A549 (cell line): ENCODE results near the gene TBC1D22A. TPM values are rescaled to one million over a fixed set of nuclear protein-coding genes. Genes with fewer than 3 reads are reported as not detected.
A peak's percentile ranks its signal among the peaks of the same experiment; 100 is the strongest.

Source experiments
- ATAC-seq, 2 experiments: fragments of 200-7000 bp in 1 of 2; fragments of >200 bp in 1 of 2; cut with Nextera tagmentation in 1 of 2; cut with Tn5 transposase in 1 of 2; 3 replicates each; pipeline versions ENCODE4 v1.8.0 to v1.9.1; 2018 to 2020; ENCODE audit warnings: mild to moderate bottlenecking in 1 of 2, moderate library complexity in 1 of 2
- CTCF ChIA-PET: fragments of 300-600 bp; sonication (Branson Sonifier 250); formaldehyde crosslinking; extraction: SDS; loops from one replicate; lab custom pipeline; 2021; ENCODE audit warnings: antibody characterized with exemption, inconsistent platforms; lab: Yijun Ruan, JAX
- POLR2A ChIA-PET: fragments of 350-600 bp; formaldehyde crosslinking; extraction: SDS; loops from one replicate; lab custom pipeline; 2021; ENCODE audit warnings: antibody characterized with exemption, inconsistent platforms; lab: Yijun Ruan, JAX
- DNase-seq, 2 experiments: peaks; one replicate each; pipeline versions ENCODE4 v3.0.0 to v3.0.0-alpha.2; 2011 to 2016; ENCODE audit warnings: low read depth in 1 of 2, low spot score in 1 of 2
- FAIRE-seq: peaks from 2 replicates; lab custom pipeline; 2011; peaks lifted over from hg19 to GRCh38; lab: Jason Lieb, UNC
- H3K27ac ChIP-seq, 2 experiments: fragments of >200 bp; sonication (Bioruptor Twin); formaldehyde crosslinking; 3 replicates each; pipeline ENCODE4 v1.5.1; 2016 to 2017
- H3K4me1 ChIP-seq: fragments of >200 bp; sonication (Bioruptor Twin); formaldehyde crosslinking; 3 replicates; pipeline ENCODE4 v1.6.1; 2016
- H3K4me2 ChIP-seq: fragments of >200 bp; sonication (Bioruptor Twin); formaldehyde crosslinking; 3 replicates; pipeline ENCODE4 v1.6.1; 2016
- H3K4me3 ChIP-seq: fragments of >200 bp; sonication (Bioruptor Twin); formaldehyde crosslinking; 3 replicates; pipeline ENCODE4 v1.5.1; 2016
- H3K9me3 ChIP-seq: fragments of >200 bp; sonication (Bioruptor Twin); formaldehyde crosslinking; 3 replicates; pipeline ENCODE4 v1.6.1; 2016
- CBX8 ChIP-seq: fragments of 200-600 bp; sonication (generic); IDR thresholded peaks from 2 replicates; pipeline ENCODE4 v1.6.1; 2016
- CEBPB ChIP-seq, 2 experiments: fragments of >200 bp in 1 of 2; sonication (Bioruptor Twin) in 1 of 2; formaldehyde crosslinking in 1 of 2; IDR thresholded peaks; 2 replicates each; pipeline ENCODE4 v1.6.1; 2012 to 2016
- CHD2 ChIP-seq: fragments of 150-350 bp; IDR thresholded peaks from 2 replicates; pipeline ENCODE4 v1.6.1; 2014; ENCODE audit warnings: low read length; ENCODE audit not compliant: partially characterized antibody
- HOXB13 ChIP-seq: fragments of 250-450 bp; sonication (Bioruptor Pico); IDR thresholded peaks from 2 replicates; pipeline ENCODE4 v1.5.0; 2020; ENCODE audit warnings: low read depth, mild to moderate bottlenecking, moderate library complexity
- HOXB5 ChIP-seq: fragments of 250-450 bp; sonication (Bioruptor Pico); IDR thresholded peaks from 2 replicates; pipeline ENCODE4 v1.5.0; 2020; ENCODE audit warnings: mild to moderate bottlenecking, moderate library complexity
- KDM5A ChIP-seq: fragments of 200-600 bp; sonication (generic); IDR thresholded peaks from 2 replicates; pipeline ENCODE4 v1.6.1; 2016; ENCODE audit warnings: antibody characterized with exemption, mild to moderate bottlenecking
- MAFK ChIP-seq: fragments of 450-650 bp; IDR thresholded peaks from 2 replicates; pipeline ENCODE4 v1.6.1; 2014; ENCODE audit not compliant: partially characterized antibody
- MYC ChIP-seq: IDR thresholded peaks from 2 replicates; pipeline ENCODE4 v1.6.1; 2012; ENCODE audit warnings: mild to moderate bottlenecking, inconsistent platforms, low read length, improper control_type of control experiment, borderline replicate concordance
- NFE2L2 ChIP-seq: fragments of 150-350 bp; conservative IDR thresholded peaks from 2 replicates; pipeline ENCODE4 v1.6.1; 2014; ENCODE audit warnings: low read length
- RARB ChIP-seq: fragments of 250-450 bp; sonication (Bioruptor Pico); IDR thresholded peaks from 2 replicates; pipeline ENCODE4 v1.8.0; 2021; ENCODE audit warnings: mild to moderate bottlenecking, moderate library complexity
- SMC3 ChIP-seq: fragments of >200 bp; sonication (Bioruptor Twin); formaldehyde crosslinking; IDR thresholded peaks from 3 replicates; pipeline ENCODE4 v1.6.1; 2018; ENCODE audit warnings: inconsistent platforms
- SREBF2 ChIP-seq: fragments of 450-650 bp; IDR thresholded peaks from 2 replicates; pipeline ENCODE4 v1.6.1; 2014; ENCODE audit warnings: mild to moderate bottlenecking, moderate library complexity
- ZFP36 ChIP-seq: fragments of 450-650 bp; IDR thresholded peaks from 2 replicates; pipeline ENCODE4 v1.6.1; 2014; ENCODE audit warnings: borderline replicate concordance; ENCODE audit not compliant: partially characterized antibody
- ZSCAN20 ChIP-seq: fragments of 250-450 bp; sonication (Bioruptor Pico); IDR thresholded peaks from 2 replicates; pipeline ENCODE4 v1.8.0; 2022; ENCODE audit warnings: mild to moderate bottlenecking, moderate library complexity
- WGBS: methylation state at CpG from one replicate; pipeline ENCODE4 v1.1.6; 2017; ENCODE audit errors: missing lambda C conversion rate; 5-methylcytosine and 5-hydroxymethylcytosine counted together
- polyA plus RNA-seq, 4 experiments: library from polyadenylated mRNA; depleted of rRNA in 3 of 4; stranded (reverse); fragments of >200 nt; fragmentation: RNase III in 1 of 4; extraction: RNeasy Plus Mini Kit Qiagen cat#74134 plus additional on column Dnase treatment in 1 of 4; gene quantifications; 2 replicates in 3 of 4; 3 replicates in 1 of 4; pipeline ENCODE4 v1.2.3, GENCODE V29; 2011 to 2017
- TF ChIP-seq, protein P1 (sequence below): fragments of 150-350 bp; IDR thresholded peaks from 2 replicates; pipeline ENCODE4 v1.6.1; 2014; ENCODE audit warnings: low read depth, mild to moderate bottlenecking, low read length
- TF ChIP-seq, protein P2 (sequence below): fragments of >200 bp; sonication (Bioruptor Twin); formaldehyde crosslinking; IDR thresholded peaks from 3 replicates; pipeline ENCODE4 v1.5.1; 2016
- TF ChIP-seq, protein P3 (sequence below): fragments of >200 bp; sonication (Bioruptor Twin); formaldehyde crosslinking; IDR thresholded peaks from 2 replicates; pipeline ENCODE4 v1.6.1; 2016
- TF ChIP-seq, protein P4 (sequence below): fragments of 450-650 bp; IDR thresholded peaks from 2 replicates; pipeline ENCODE4 v1.6.1; 2014; ENCODE audit warnings: antibody characterized with exemption
- TF ChIP-seq, protein P5 (sequence below): IDR thresholded peaks from 2 replicates; pipeline ENCODE4 v1.6.1; 2012
- TF ChIP-seq, protein P6 (sequence below): fragments of 200-600 bp; sonication (generic); IDR thresholded peaks from 2 replicates; pipeline ENCODE4 v1.6.1; 2016; ENCODE audit warnings: antibody characterized with exemption, mild to moderate bottlenecking, moderate library complexity
- TF ChIP-seq, protein P7 (sequence below): IDR thresholded peaks from 2 replicates; pipeline ENCODE4 v1.6.1; 2012

TBC1D22A gene
- polyA plus RNA-seq, 2 of the 4 experiments (the other 2 are of a cell fraction), result 8.9 to 10.8 TPM

DNA sequence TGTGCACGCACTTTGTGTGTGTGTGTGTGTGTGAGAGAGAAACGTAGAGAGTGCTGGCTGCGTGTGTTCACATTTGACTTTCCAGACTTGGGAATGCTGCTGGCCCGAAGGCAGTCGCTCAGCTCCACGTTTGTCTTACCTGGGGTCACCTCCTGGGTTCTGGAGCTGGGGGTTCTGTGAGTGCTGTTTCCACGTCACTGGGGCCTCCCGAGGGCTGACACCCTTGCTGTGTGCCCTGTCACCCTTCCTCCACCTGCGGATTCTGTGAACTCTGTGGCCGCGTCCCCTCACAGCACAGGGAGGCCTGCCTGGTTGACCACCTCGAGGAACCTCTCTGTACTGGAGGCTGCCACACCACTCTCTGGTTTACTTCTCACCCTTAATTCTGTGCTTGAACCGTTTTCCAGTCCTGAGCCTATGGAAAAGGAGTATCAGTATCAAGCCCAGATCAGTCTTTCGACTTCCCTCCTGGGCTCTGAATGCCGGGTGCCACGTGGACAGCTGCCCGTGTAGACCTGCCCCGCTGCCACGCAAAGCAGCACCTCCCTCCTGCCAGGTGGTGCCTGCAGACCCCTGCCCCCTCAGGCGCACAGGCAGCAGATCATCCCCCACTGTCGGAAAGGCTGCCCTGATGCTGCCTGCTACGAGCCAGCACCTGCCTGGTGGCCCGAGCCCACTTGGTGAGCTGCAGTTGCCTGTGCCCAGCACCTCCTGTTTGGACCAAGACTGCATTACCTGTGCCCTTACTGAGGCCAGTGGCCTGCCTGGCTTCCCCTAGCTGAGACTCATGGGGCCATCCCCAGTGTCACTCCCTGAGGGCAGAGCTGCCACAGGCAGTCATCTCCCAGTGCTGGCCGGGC, 233.3 kb downstream of the TBC1D22A start:
- Histone ChIP-seq H3K27ac (no peak overlapping the region), H3K4me1 (no peaks in the 10 kb centered on the region), H3K4me3 (no peak overlapping the region), H3K4me2 (no peak overlapping the region), H3K9me3 (no peaks in the 10 kb centered on the region)
- DNase-seq, result no peak
- CTCF ChIA-PET, result interaction anchor here (1.1 kb wide), 1 partner anchor 197 kb away, joined by 3 read pairs; no protein-coding TSS in a partner anchor
- POLR2A ChIA-PET, result no interaction called here
- ATAC-seq, result no peak
- FAIRE-seq, result no peak
- WGBS, result 90% methylated on average over 12 of the region's 24 CpGs
- TF ChIP-seq ZSCAN20 (CRISPR knock-in tag) (no peak), MYC (no peak), RARB (CRISPR knock-in tag) (no peak), SREBF2 (no peak), MAFK (no peak), ZFP36 (no peak)
- TF ChIP-seq, protein P1, sequence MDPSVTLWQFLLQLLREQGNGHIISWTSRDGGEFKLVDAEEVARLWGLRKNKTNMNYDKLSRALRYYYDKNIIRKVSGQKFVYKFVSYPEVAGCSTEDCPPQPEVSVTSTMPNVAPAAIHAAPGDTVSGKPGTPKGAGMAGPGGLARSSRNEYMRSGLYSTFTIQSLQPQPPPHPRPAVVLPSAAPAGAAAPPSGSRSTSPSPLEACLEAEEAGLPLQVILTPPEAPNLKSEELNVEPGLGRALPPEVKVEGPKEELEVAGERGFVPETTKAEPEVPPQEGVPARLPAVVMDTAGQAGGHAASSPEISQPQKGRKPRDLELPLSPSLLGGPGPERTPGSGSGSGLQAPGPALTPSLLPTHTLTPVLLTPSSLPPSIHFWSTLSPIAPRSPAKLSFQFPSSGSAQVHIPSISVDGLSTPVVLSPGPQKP, result no peak

DNA sequence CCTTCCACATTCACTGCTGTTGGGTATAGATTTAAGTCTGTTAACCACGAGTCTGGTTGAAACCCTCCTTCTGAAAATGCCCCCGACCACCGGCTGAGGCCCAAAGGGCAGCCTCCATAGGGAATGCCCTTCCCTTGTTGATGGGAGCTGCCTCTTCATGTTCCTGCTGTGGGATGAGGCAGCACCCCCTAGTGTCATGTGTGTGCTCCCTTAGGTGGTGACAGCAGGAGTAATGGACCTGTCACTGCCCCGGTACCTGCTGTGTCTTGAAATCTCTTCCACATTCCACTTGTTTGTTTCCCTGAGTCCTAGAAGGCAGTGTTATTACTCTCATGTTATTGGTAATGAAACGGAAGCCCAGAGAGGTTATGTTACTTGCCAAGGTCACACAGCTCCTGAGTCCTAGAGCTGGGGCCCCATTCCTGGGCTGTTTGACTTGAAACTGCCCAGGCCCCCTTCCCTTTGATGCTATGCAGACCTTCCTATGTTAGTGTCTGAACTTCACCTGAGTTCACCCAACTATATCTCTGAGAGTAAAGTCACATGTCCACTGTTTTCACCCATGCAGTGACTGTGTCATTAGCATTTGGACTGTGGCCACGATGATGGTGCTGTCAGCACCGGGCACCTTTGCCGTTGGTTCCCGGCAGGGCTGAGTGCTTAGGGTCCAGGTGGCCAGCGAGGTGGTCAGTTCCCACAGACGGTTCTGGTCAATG, 234.3 kb downstream of the TBC1D22A start:
- H3K4me2 ChIP-seq, result no peak overlapping the region
- no peak overlapping the region for H3K4me3 ChIP-seq
- TF ChIP-seq SMC3, result peak; percentile 12; the same call in 1 of the 3 replicates
- TF ChIP-seq CBX8, result no peak
- no peak for TF ChIP-seq CEBPB (IDR thresholded peaks at IDR 0.05)
- no peak for TF ChIP-seq KDM5A
- TF ChIP-seq, protein P2, sequence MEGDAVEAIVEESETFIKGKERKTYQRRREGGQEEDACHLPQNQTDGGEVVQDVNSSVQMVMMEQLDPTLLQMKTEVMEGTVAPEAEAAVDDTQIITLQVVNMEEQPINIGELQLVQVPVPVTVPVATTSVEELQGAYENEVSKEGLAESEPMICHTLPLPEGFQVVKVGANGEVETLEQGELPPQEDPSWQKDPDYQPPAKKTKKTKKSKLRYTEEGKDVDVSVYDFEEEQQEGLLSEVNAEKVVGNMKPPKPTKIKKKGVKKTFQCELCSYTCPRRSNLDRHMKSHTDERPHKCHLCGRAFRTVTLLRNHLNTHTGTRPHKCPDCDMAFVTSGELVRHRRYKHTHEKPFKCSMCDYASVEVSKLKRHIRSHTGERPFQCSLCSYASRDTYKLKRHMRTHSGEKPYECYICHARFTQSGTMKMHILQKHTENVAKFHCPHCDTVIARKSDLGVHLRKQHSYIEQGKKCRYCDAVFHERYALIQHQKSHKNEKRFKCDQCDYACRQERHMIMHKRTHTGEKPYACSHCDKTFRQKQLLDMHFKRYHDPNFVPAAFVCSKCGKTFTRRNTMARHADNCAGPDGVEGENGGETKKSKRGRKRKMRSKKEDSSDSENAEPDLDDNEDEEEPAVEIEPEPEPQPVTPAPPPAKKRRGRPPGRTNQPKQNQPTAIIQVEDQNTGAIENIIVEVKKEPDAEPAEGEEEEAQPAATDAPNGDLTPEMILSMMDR, result peak; percentile 19; the same call in 1 of the 3 replicates
- TF ChIP-seq, protein P3, sequence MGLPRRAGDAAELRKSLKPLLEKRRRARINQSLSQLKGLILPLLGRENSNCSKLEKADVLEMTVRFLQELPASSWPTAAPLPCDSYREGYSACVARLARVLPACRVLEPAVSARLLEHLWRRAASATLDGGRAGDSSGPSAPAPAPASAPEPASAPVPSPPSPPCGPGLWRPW, result no peak
- TF ChIP-seq, protein P4, sequence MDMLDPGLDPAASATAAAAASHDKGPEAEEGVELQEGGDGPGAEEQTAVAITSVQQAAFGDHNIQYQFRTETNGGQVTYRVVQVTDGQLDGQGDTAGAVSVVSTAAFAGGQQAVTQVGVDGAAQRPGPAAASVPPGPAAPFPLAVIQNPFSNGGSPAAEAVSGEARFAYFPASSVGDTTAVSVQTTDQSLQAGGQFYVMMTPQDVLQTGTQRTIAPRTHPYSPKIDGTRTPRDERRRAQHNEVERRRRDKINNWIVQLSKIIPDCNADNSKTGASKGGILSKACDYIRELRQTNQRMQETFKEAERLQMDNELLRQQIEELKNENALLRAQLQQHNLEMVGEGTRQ, result no peak
- TF ChIP-seq, protein P5, sequence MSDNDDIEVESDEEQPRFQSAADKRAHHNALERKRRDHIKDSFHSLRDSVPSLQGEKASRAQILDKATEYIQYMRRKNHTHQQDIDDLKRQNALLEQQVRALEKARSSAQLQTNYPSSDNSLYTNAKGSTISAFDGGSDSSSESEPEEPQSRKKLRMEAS, result no peak
- no peak for TF ChIP-seq HOXB13 (CRISPR knock-in tag)
- TF ChIP-seq NFE2L2, result no peak
- no peak for TF ChIP-seq HOXB5 (CRISPR knock-in tag)
- TF ChIP-seq, protein P6, sequence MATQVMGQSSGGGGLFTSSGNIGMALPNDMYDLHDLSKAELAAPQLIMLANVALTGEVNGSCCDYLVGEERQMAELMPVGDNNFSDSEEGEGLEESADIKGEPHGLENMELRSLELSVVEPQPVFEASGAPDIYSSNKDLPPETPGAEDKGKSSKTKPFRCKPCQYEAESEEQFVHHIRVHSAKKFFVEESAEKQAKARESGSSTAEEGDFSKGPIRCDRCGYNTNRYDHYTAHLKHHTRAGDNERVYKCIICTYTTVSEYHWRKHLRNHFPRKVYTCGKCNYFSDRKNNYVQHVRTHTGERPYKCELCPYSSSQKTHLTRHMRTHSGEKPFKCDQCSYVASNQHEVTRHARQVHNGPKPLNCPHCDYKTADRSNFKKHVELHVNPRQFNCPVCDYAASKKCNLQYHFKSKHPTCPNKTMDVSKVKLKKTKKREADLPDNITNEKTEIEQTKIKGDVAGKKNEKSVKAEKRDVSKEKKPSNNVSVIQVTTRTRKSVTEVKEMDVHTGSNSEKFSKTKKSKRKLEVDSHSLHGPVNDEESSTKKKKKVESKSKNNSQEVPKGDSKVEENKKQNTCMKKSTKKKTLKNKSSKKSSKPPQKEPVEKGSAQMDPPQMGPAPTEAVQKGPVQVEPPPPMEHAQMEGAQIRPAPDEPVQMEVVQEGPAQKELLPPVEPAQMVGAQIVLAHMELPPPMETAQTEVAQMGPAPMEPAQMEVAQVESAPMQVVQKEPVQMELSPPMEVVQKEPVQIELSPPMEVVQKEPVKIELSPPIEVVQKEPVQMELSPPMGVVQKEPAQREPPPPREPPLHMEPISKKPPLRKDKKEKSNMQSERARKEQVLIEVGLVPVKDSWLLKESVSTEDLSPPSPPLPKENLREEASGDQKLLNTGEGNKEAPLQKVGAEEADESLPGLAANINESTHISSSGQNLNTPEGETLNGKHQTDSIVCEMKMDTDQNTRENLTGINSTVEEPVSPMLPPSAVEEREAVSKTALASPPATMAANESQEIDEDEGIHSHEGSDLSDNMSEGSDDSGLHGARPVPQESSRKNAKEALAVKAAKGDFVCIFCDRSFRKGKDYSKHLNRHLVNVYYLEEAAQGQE, result no peak
- TF ChIP-seq, protein P7, sequence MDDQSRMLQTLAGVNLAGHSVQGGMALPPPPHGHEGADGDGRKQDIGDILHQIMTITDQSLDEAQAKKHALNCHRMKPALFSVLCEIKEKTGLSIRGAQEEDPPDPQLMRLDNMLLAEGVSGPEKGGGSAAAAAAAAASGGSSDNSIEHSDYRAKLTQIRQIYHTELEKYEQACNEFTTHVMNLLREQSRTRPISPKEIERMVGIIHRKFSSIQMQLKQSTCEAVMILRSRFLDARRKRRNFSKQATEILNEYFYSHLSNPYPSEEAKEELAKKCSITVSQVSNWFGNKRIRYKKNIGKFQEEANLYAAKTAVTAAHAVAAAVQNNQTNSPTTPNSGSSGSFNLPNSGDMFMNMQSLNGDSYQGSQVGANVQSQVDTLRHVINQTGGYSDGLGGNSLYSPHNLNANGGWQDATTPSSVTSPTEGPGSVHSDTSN, result no peak
- no peak for TF ChIP-seq CHD2
- FAIRE-seq (no peak), ATAC-seq (peak in 1 of 2 experiments; percentile 63; a peak in 4 of 6 replicates), DNase-seq (peak; percentile 11 to 17)
- H3K4me1 ChIP-seq, result no peaks in the 10 kb centered on the region
- H3K9me3 ChIP-seq, result no peaks in the 10 kb centered on the region
- ChIA-PET POLR2A (no interaction called here), CTCF (interaction anchor here (1.1 to 1.2 kb wide), 2 partner anchors 12 to 198 kb away, joined by 3 read pairs; no protein-coding TSS in a partner anchor)
- no peak overlapping the region for H3K27ac ChIP-seq
- 90% methylated on average over 11 of the region's 11 CpGs for WGBS
